Measurements from ENCODE around the gene PRR35.

PRR35 gene

GRCh38 chr16:557463-558297 lies 2.5 kb upstream of the PRR35 start:
- TF ChIP-seq ELF4 (IDR thresholded peaks at IDR 0.05) (no peak), BHLHE40 (IDR thresholded peaks at IDR 0.05; ENCODE audit: borderline replicate concordance) (no peak), FOXM1 (IDR thresholded peaks at IDR 0.05; ENCODE audit: borderline replicate concordance) (no peak), ARNT (IDR thresholded peaks at IDR 0.05) (no peak), NFRKB (IDR thresholded peaks at IDR 0.05) (no peak), SUZ12 (IDR thresholded peaks at IDR 0.05) (no peak), L3MBTL2 (conservative IDR thresholded peaks at IDR 0.05) (no peak), FOXA1 (IDR thresholded peaks at IDR 0.05) (no peak), TARDBP (IDR thresholded peaks at IDR 0.05) (no peak), HDGF (IDR thresholded peaks at IDR 0.05; ENCODE audit: borderline replicate concordance) (no peak), SP1 (IDR thresholded peaks at IDR 0.05) (no peak)
- ChIA-PET POLR2A (no interaction called here), CTCF (no interaction called here)
- DNase-seq (ENCODE audit: extremely low spot score) = no peak

- no peak for DNase-seq (ENCODE audit: extremely low spot score)
- CTCF ChIA-PET = no interaction called here
- POLR2A ChIA-PET = interaction anchor here (0.9 kb wide), 1 partner anchor 11 kb away, joined by 5 read pairs; the partner anchor contains the start of gene PIGQ
- TF ChIP-seq FOXK2 (IDR thresholded peaks at IDR 0.05) = no peak
- TF ChIP-seq FOXM1 (IDR thresholded peaks at IDR 0.05; ENCODE audit: borderline replicate concordance) = no peak
- TF ChIP-seq TARDBP (IDR thresholded peaks at IDR 0.05) = no peak
- no peak for TF ChIP-seq ARNT (IDR thresholded peaks at IDR 0.05)
- TF ChIP-seq PKNOX1 (IDR thresholded peaks at IDR 0.05) = no peak
- no peak for TF ChIP-seq CTBP1 (IDR thresholded peaks at IDR 0.05; ENCODE audit: borderline replicate concordance)
- no peak for TF ChIP-seq FOXA1 (IDR thresholded peaks at IDR 0.05)
- no peak for TF ChIP-seq SP1 (IDR thresholded peaks at IDR 0.05)
- no peak for TF ChIP-seq SUZ12 (IDR thresholded peaks at IDR 0.05)
- no peak for TF ChIP-seq LEF1 (IDR thresholded peaks at IDR 0.05; ENCODE audit: borderline replicate concordance)
- no peak for TF ChIP-seq L3MBTL2 (conservative IDR thresholded peaks at IDR 0.05)
- no peak for TF ChIP-seq ELF4 (IDR thresholded peaks at IDR 0.05)
- no peak for TF ChIP-seq ZNF384 (IDR thresholded peaks at IDR 0.05)
- TF ChIP-seq BHLHE40 (IDR thresholded peaks at IDR 0.05; ENCODE audit: borderline replicate concordance) = no peak
- TF ChIP-seq HDGF (IDR thresholded peaks at IDR 0.05; ENCODE audit: borderline replicate concordance) = no peak
- no peak for TF ChIP-seq NFRKB (IDR thresholded peaks at IDR 0.05)
Measured at GRCh38 chr16:558298-559020, 1.7 kb upstream of the PRR35 start.

GRCh38 chr16:559021-559380 lies 1.2 kb upstream of the PRR35 start:
- CTCF ChIA-PET = no interaction called here
- TF ChIP-seq FOXM1 (IDR thresholded peaks at IDR 0.05; ENCODE audit: borderline replicate concordance) = no peak
- TF ChIP-seq BHLHE40 (IDR thresholded peaks at IDR 0.05; ENCODE audit: borderline replicate concordance) = no peak
- no peak for TF ChIP-seq FOXK2 (IDR thresholded peaks at IDR 0.05)
- no peak for TF ChIP-seq LEF1 (IDR thresholded peaks at IDR 0.05; ENCODE audit: borderline replicate concordance)
- TF ChIP-seq PKNOX1 (IDR thresholded peaks at IDR 0.05) = no peak
- no peak for TF ChIP-seq HDGF (IDR thresholded peaks at IDR 0.05; ENCODE audit: borderline replicate concordance)
- TF ChIP-seq SUZ12 (IDR thresholded peaks at IDR 0.05) = no peak
- no peak for TF ChIP-seq ZNF384 (IDR thresholded peaks at IDR 0.05)
- no peak for TF ChIP-seq TARDBP (IDR thresholded peaks at IDR 0.05)
- no peak for TF ChIP-seq NFRKB (IDR thresholded peaks at IDR 0.05)
- no peak for TF ChIP-seq L3MBTL2 (conservative IDR thresholded peaks at IDR 0.05)
- TF ChIP-seq CTBP1 (IDR thresholded peaks at IDR 0.05; ENCODE audit: borderline replicate concordance) = no peak
- no peak for TF ChIP-seq FOXA1 (IDR thresholded peaks at IDR 0.05)
- no peak for TF ChIP-seq ELF4 (IDR thresholded peaks at IDR 0.05)
- no peak for TF ChIP-seq SP1 (IDR thresholded peaks at IDR 0.05)
- TF ChIP-seq ARNT (IDR thresholded peaks at IDR 0.05) = no peak
- POLR2A ChIA-PET = interaction anchor here (0.9 kb wide), 1 partner anchor 11 kb away, joined by 5 read pairs; the partner anchor contains the start of gene PIGQ
- no peak for DNase-seq (ENCODE audit: extremely low spot score)

GRCh38 chr16:559411-560203 lies 587 bp upstream of the PRR35 start:
- POLR2A ChIA-PET = interaction anchor here (0.9 kb wide), 1 partner anchor 10 kb away, joined by 5 read pairs; the partner anchor contains the start of gene PIGQ
- CTCF ChIA-PET = no interaction called here
- DNase-seq (ENCODE audit: extremely low spot score) = no peak
- no peak for TF ChIP-seq LEF1 (IDR thresholded peaks at IDR 0.05; ENCODE audit: borderline replicate concordance)
- no peak for TF ChIP-seq L3MBTL2 (conservative IDR thresholded peaks at IDR 0.05)
- no peak for TF ChIP-seq CTBP1 (IDR thresholded peaks at IDR 0.05; ENCODE audit: borderline replicate concordance)
- TF ChIP-seq PKNOX1 (IDR thresholded peaks at IDR 0.05) = no peak
- TF ChIP-seq SP1 (IDR thresholded peaks at IDR 0.05) = no peak
- TF ChIP-seq SUZ12 (IDR thresholded peaks at IDR 0.05) = no peak
- TF ChIP-seq FOXM1 (IDR thresholded peaks at IDR 0.05; ENCODE audit: borderline replicate concordance) = no peak
- TF ChIP-seq ELF4 (IDR thresholded peaks at IDR 0.05) = no peak
- TF ChIP-seq NFRKB (IDR thresholded peaks at IDR 0.05) = no peak
- TF ChIP-seq HDGF (IDR thresholded peaks at IDR 0.05; ENCODE audit: borderline replicate concordance) = no peak
- TF ChIP-seq FOXK2 (IDR thresholded peaks at IDR 0.05) = no peak
- no peak for TF ChIP-seq TARDBP (IDR thresholded peaks at IDR 0.05)
- no peak for TF ChIP-seq ZNF384 (IDR thresholded peaks at IDR 0.05)
- TF ChIP-seq BHLHE40 (IDR thresholded peaks at IDR 0.05; ENCODE audit: borderline replicate concordance) = no peak
- TF ChIP-seq FOXA1 (IDR thresholded peaks at IDR 0.05) = no peak
- TF ChIP-seq ARNT (IDR thresholded peaks at IDR 0.05) = no peak
